ENCODE results near the gene MEMO1.

- TF ChIP-seq POLR2AphosphoS5 (IDR thresholded peaks at IDR 0.05) (no peak), POLR2A (IDR thresholded peaks at IDR 0.05) (no peak), CTCF (IDR thresholded peaks at IDR 0.05) (no peak)
Measured at GRCh38 chr2:31980674-31981356, 30.0 kb downstream of the MEMO1 start.
